GM12865 (cell line): ENCODE measurements around the gene STRN3.

Experiments
- DNase-seq: peaks from one replicate; pipeline ENCODE4 v3.0.0; 2010; ENCODE audit warnings: low read depth
- H3K4me3 ChIP-seq: 2 replicates; pipeline ENCODE4 v1.5.1; 2011; ENCODE audit warnings: mild to moderate bottlenecking, low read depth, low read length, control low read depth
- CTCF ChIP-seq: IDR thresholded peaks from 2 replicates; pipeline ENCODE4 v1.5.1; 2011; ENCODE audit warnings: low read length, control low read depth, low read depth, inconsistent platforms; ENCODE audit not compliant: insufficient read depth; ENCODE audit errors: missing control alignments

The STRN3 gene

GRCh38 chr14:30868736-30869135 is 157.4 kb downstream of the STRN3 start:
- no peak for DNase-seq

GRCh38 chr14:30864934-30865333 is 161.2 kb downstream of the STRN3 start:
- DNase-seq = no peak
- no peak for TF ChIP-seq CTCF
- no peak overlapping the region for H3K4me3 ChIP-seq

More at GRCh38 chr14:30868736-30869135, 157.4 kb downstream of the STRN3 start:
- H3K4me3 ChIP-seq = no peak overlapping the region
- TF ChIP-seq CTCF = no peak

GRCh38 chr14:30861200-30861599 is 165.0 kb downstream of the STRN3 start:
- DNase-seq = no peak
- TF ChIP-seq CTCF = no peak
- no peak overlapping the region for H3K4me3 ChIP-seq

- peak; percentile 48 for DNase-seq
- H3K4me3 ChIP-seq = no peak overlapping the region
- no peak for TF ChIP-seq CTCF
These were observed 170.7 kb downstream of the STRN3 start for GRCh38 chr14:30855345-30856037.

GRCh38 chr14:30854492-30854891 is 171.7 kb downstream of the STRN3 start:
- H3K4me3 ChIP-seq = no peak overlapping the region

GRCh38 chr14:30853946-30854345 is 172.2 kb downstream of the STRN3 start:
- no peak for TF ChIP-seq CTCF
- no peak for DNase-seq
- no peak overlapping the region for H3K4me3 ChIP-seq

More at GRCh38 chr14:30854492-30854891, 171.7 kb downstream of the STRN3 start:
- peak; percentile 65 for DNase-seq
- TF ChIP-seq CTCF = no peak

GRCh38 chr14:30849983-30850382 is 176.2 kb downstream of the STRN3 start:
- DNase-seq = no peak
- TF ChIP-seq CTCF = no peak
- H3K4me3 ChIP-seq = no peak overlapping the region
